Measurements from ENCODE around the gene TBX5.
"Not testable (repeated sequence)": the region's sequence is repeated elsewhere in the genome, so short reads cannot be mapped to it uniquely, and the experiment has no call there.

The TBX5 gene

GRCh38 chr12:114371733-114372132, 34.2 kb downstream of the TBX5 start:
- DNase-seq (ENCODE audit: low spot score), result no peak

- DNase-seq (ENCODE audit: low spot score), result no peak
Observed at GRCh38 chr12:114371250-114371649, 34.7 kb downstream of the TBX5 start.

DNA sequence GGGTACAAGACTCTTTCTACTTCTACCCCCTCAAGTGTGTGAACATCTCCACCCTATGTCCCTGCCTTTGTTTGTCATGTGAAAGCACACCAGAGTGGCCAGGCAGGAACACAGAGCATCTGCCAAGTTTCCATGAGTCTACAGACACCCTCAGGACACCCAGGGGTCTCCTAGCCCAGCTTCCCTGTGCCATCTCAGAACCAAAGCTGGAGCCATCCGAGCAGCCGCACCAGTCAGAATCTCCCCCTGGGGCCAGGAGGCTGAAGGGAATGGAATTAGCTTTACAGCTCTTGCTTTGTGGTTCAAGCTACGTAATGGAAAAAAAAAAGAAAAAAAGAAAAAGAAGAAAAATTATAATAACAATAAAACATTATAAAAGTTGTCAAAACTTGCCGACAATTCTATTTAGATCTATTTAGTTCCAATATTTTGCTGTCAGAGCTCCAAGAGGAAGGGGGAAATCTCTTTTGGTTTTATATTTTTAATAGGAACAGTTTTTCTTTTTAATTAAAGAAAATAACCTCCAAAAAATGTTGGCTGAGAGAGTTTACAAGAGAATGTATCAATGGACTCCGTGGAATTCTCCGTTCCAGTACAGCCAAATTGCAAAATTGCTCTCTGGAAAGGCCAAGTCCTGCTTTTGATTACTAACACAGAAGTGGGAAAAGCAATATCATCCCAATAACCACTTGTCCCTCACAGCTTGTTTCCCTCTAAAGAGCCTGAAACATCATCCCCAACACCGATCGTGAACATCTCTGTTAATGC, 37.1 kb downstream of the TBX5 start:
- DNase-seq (ENCODE audit: low spot score), result no peak

DNA sequence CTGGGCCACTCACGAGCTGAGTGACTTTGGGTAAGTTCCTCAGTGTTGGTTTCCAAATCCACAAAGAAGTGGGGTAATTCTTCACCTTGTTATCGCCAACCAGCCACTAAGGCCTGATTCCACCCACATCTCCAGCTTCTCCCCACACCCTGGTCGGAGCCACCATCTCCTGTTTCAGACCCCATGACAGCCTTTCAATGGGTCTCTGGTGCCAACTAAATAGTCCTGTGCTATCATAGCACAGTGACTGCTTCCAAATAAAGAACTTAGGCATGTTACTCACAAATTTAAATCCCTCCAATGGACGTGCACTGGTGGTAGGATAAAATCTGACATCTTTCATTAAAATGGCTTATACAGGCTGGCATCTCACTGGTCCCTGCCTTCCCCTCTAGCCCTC, 44.0 kb downstream of the TBX5 start:
- DNase-seq (ENCODE audit: low spot score), result no peak

- DNase-seq (ENCODE audit: low spot score), result no peak
Observed at GRCh38 chr12:114361545-114361944, 44.4 kb downstream of the TBX5 start.

GRCh38 chr12:114360485-114360884, 45.5 kb downstream of the TBX5 start:
- DNase-seq (ENCODE audit: low spot score), result no peak

- no peak for DNase-seq (ENCODE audit: low spot score)
Observed at GRCh38 chr12:114355389-114356088, 50.4 kb downstream of the TBX5 start.

- not testable (repeated sequence) for DNase-seq (ENCODE audit: low spot score)
Observed at GRCh38 chr12:114349239-114349638, 56.7 kb downstream of the TBX5 start.

DNA sequence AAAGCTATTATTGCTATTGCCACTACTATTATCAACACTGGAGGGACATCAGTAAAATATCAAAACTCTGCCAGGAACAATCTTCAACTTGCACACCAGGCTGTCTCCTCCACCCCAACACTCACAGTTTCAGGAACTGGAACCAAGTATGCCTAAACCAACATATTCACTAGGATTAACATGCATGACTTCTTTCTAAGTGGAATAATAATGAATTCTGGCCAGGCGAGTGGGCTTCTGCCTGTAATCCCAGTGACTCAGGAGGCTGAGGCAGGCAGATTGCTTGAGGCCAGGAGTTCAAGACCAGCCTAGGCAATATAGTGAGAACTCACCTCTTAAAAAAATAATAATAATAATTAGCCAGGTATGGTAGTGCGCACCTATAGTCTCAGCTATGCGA, 58.1 kb downstream of the TBX5 start:
- DNase-seq (ENCODE audit: low spot score), result no peak

DNA sequence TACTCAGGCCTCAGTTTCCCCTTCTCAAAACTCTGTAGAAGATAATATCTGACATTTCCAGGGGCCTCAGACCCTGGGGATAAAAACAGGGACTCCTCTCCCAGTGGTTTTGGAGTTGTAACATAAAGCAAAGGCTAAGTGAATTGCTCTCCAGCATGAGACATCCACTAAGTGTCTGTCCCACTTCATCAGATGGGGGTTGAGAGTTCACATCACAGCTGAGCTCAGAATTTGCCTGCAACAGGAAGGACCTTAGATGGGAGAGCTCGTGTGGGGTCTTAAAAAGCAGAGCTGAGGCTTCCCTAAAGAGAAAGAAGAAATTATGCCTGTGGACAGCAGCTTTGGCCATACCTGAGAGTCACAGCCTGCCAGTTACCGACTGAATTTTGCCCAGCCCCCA, 61.1 kb downstream of the TBX5 start:
- DNase-seq (ENCODE audit: low spot score), result no peak

GRCh38 chr12:114344303-114344663, 61.7 kb downstream of the TBX5 start:
- DNase-seq (ENCODE audit: low spot score), result no peak

DNA sequence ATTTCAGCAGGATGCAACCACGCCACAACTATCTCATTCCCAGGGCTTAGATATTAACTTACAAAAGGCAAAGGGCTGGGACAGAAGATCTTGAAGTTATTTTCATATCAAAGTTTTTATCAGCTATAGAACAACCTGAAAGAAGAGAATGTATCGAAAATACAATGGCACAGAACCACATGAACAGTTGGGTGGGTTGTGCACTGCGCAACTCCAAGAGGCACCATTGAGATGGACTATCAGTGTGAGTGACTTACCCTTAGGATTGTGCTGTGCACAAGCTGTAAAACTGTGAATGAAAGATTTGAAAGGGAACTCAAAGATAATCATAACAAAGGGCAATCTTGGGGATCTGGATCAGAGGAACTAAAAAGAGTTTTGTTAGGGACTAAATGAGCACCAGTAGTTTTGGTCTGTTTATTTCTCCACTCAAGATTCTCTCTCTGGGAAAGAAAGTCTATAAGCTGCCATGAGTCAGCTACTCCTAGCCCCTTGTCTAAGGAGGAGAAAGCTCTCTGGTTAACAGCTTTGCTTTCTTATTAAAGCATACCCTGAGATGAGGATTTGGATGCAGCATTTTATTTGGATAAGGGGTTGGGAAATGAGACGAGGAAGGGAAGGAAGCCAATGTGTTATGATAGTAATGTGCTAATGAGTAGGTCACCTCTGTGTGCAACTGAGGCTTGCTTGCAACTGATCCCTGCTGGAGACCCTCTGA, 62.2 kb downstream of the TBX5 start:
- no peak for DNase-seq (ENCODE audit: low spot score)

- DNase-seq (ENCODE audit: low spot score), result no peak
Observed at GRCh38 chr12:114342656-114343055, 63.3 kb downstream of the TBX5 start.

- DNase-seq (ENCODE audit: low spot score), result no peak
Observed at GRCh38 chr12:114341635-114342034, 64.3 kb downstream of the TBX5 start.

- DNase-seq (ENCODE audit: low spot score), result no peak
Observed at GRCh38 chr12:114340231-114340630, 65.7 kb downstream of the TBX5 start.

- no peak for DNase-seq (ENCODE audit: low spot score)
Observed at GRCh38 chr12:114339626-114340025, 66.3 kb downstream of the TBX5 start.

- no peak for DNase-seq (ENCODE audit: low spot score)
Observed at GRCh38 chr12:114335607-114336006, 70.3 kb downstream of the TBX5 start.

- no peak for DNase-seq (ENCODE audit: low spot score)
Observed at GRCh38 chr12:114334395-114334794, 71.5 kb downstream of the TBX5 start.

- no peak for DNase-seq (ENCODE audit: low spot score)
Observed at GRCh38 chr12:114328292-114328691, 77.7 kb downstream of the TBX5 start.

GRCh38 chr12:114327765-114328164, 78.2 kb downstream of the TBX5 start:
- no peak for DNase-seq (ENCODE audit: low spot score)

- DNase-seq (ENCODE audit: low spot score), result no peak
Observed at GRCh38 chr12:114321524-114321923, 84.4 kb downstream of the TBX5 start.

DNA sequence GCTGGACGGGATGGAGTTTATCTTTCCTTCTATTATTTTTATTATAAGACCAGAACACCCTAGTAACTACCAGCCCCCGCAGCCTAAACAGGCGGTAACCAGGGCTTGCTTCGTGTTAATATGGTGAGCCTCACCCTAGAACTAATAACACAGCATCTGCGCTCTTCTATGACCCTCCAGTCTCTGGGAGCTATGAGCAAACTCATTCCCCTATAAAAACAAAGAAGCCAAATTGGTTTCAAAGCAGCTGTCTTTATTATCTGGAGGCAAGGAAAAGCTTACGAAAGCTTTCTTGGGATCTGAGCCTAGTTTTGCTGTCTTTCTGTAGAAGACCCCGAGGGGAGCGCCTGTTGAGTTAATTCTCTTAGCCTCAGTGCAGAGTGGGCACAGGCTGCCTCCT, 85.0 kb downstream of the TBX5 start:
- no peak for DNase-seq (ENCODE audit: low spot score)

DNA sequence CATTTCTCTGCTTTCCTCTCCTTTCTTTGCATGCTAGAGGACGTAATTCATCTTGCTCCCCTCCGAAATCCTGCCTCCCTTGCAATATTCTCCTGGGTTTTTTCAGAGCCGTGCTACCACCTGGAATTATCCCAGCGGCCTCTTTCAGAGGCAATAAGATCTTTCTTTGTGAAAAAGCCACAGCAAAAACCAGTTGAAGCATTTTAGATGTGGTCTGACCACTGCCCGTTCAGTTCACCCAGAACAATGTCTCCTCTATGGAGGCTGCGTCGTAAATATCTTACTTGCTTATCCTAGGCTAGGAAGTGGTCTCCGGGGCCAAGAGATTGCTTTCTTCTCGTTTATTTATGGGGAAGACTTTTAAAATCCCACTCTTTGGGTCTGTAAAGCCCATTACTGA, 85.8 kb downstream of the TBX5 start:
- DNase-seq (ENCODE audit: low spot score), result no peak
